Natural killer cell treated with Interleukin-12 subunit alpha and Interleukin-12 subunit beta and Interleukin-15 and Interleukin-18, amount 100 ng/mL, for 72 hours (primary cell): ENCODE results near the gene COX6B2. TPM values are rescaled to one million over a fixed set of nuclear protein-coding genes. Genes with fewer than 3 reads are reported as not detected.

Source experiments
- ATAC-seq, 2 donors: fragments of 150-1000 bp; cut with Tn5 transposase in 1 of 2; sonication (Bioruptor Pico), chemical (Tn5 transposase) in 1 of 2; 2 replicates each; pipeline ENCODE4 v1.10.0; 2021
- DNase-seq: peaks from one replicate; pipeline ENCODE4 v3.0.0; 2022; ENCODE audit warnings: low spot score
- H3K27ac Mint-ChIP-seq, 2 donors: 1 replicate in 1 of 2; 2 replicates in 1 of 2; pipeline ENCODE4 v1.8.0; 2022; ENCODE audit warnings: mixed read lengths in 2 of 2, mild to moderate bottlenecking in 1 of 2, moderate library complexity in 1 of 2
- H3K27me3 Mint-ChIP-seq, 2 donors: 1 replicate in 1 of 2; 2 replicates in 1 of 2; pipeline ENCODE4 v1.8.0; 2022; ENCODE audit warnings: mixed read lengths in 2 of 2
- H3K36me3 Mint-ChIP-seq: one replicate; pipeline ENCODE4 v1.8.0; 2022; ENCODE audit warnings: mixed read lengths
- H3K4me1 Mint-ChIP-seq, 2 donors: 1 replicate in 1 of 2; 2 replicates in 1 of 2; pipeline ENCODE4 v1.8.0; 2022; ENCODE audit warnings: low read depth in 2 of 2, mixed read lengths in 2 of 2, mild to moderate bottlenecking in 1 of 2
- H3K4me3 Mint-ChIP-seq: one replicate; pipeline ENCODE4 v1.8.0; 2022; ENCODE audit warnings: mixed read lengths
- H3K9me3 Mint-ChIP-seq: 2 replicates; pipeline ENCODE4 v1.8.0; 2022; ENCODE audit warnings: mixed read lengths
- total RNA-seq, 2 donors: library from RNA; stranded (reverse); gene quantifications; one replicate each; pipeline ENCODE4 v1.2.3, GENCODE V29; 2022

The COX6B2 gene
- total RNA-seq, 2 donors from 2014 or later: not detected

GRCh38 chr19:55362174-55362989, 7.9 kb upstream of the COX6B2 start:
- no peak for DNase-seq
- Mint-ChIP-seq H3K27me3 (peaks cover 1 to 4% of the 10 kb centered on the region in 2 donors), H3K27ac (no peak overlapping the region), H3K4me3 (no peak overlapping the region), H3K4me1 (no peaks in the 10 kb centered on the region), H3K36me3 (no peaks in the 10 kb centered on the region), H3K9me3 (no peaks in the 10 kb centered on the region)
- ATAC-seq: no peak

GRCh38 chr19:55360902-55361301, 6.4 kb upstream of the COX6B2 start:
- Mint-ChIP-seq H3K9me3 (no peaks in the 10 kb centered on the region), H3K27me3 (peaks cover 6 to 9% of the 10 kb centered on the region in 2 donors), H3K36me3 (no peaks in the 10 kb centered on the region), H3K27ac (no peak overlapping the region), H3K4me3 (no peak overlapping the region), H3K4me1 (no peaks in the 10 kb centered on the region)
- no peak for ATAC-seq
- DNase-seq: no peak

- peaks cover 6 to 9% of the 10 kb centered on the region in 2 donors for H3K27me3 Mint-ChIP-seq
- no peak overlapping the region for H3K27ac Mint-ChIP-seq
- no peak for DNase-seq
- no peak for ATAC-seq
- H3K4me3 Mint-ChIP-seq: no peak overlapping the region
- H3K36me3 Mint-ChIP-seq: no peaks in the 10 kb centered on the region
- H3K4me1 Mint-ChIP-seq: no peaks in the 10 kb centered on the region
- H3K9me3 Mint-ChIP-seq: no peaks in the 10 kb centered on the region
These were observed 4.7 kb upstream of the COX6B2 start for GRCh38 chr19:55358943-55359908.

- peaks cover under 1 to 2% of the 10 kb centered on the region in 2 donors for H3K4me1 Mint-ChIP-seq
- H3K9me3 Mint-ChIP-seq: no peaks in the 10 kb centered on the region
- no peak overlapping the region for H3K4me3 Mint-ChIP-seq
- peaks cover 6 to 9% of the 10 kb centered on the region in 2 donors for H3K27me3 Mint-ChIP-seq
- H3K27ac Mint-ChIP-seq: no peak overlapping the region
- DNase-seq (no peak), ATAC-seq (no peak)
- H3K36me3 Mint-ChIP-seq: no peaks in the 10 kb centered on the region
These were observed 4.0 kb upstream of the COX6B2 start for GRCh38 chr19:55358493-55358892.

- H3K27me3 Mint-ChIP-seq: peaks cover 30 to 33% of the 10 kb centered on the region in 2 donors
- no peaks in the 10 kb centered on the region for H3K9me3 Mint-ChIP-seq
- DNase-seq (no peak), ATAC-seq (no peak)
- H3K4me1 Mint-ChIP-seq: peaks cover 10 to 24% of the 10 kb centered on the region in 2 donors
- no peak overlapping the region for H3K4me3 Mint-ChIP-seq
- H3K27ac Mint-ChIP-seq: no peak overlapping the region
- no peaks in the 10 kb centered on the region for H3K36me3 Mint-ChIP-seq
These were observed 798 bp upstream of the COX6B2 start for GRCh38 chr19:55355213-55355821.

- DNase-seq (peak; percentile 78), ATAC-seq (peak; percentile 87 to 95)
- H3K36me3 Mint-ChIP-seq: no peaks in the 10 kb centered on the region
- peak overlapping the region; percentile 66 for H3K4me3 Mint-ChIP-seq
- H3K27ac Mint-ChIP-seq: no peak overlapping the region
- H3K4me1 Mint-ChIP-seq: peaks cover 10 to 24% of the 10 kb centered on the region in 2 donors
- H3K27me3 Mint-ChIP-seq: peaks cover 30 to 33% of the 10 kb centered on the region in 2 donors
- H3K9me3 Mint-ChIP-seq: no peaks in the 10 kb centered on the region
These were observed 469 bp downstream of the COX6B2 start for GRCh38 chr19:55353803-55354697.

GRCh38 chr19:55353356-55353802, 1.1 kb downstream of the COX6B2 start:
- Mint-ChIP-seq H3K4me1 (peaks cover 10 to 24% of the 10 kb centered on the region in 2 donors), H3K4me3 (peak overlapping the region; percentile 66), H3K27ac (no peak overlapping the region), H3K36me3 (no peaks in the 10 kb centered on the region), H3K9me3 (no peaks in the 10 kb centered on the region), H3K27me3 (peaks cover 30 to 33% of the 10 kb centered on the region in 2 donors)
- DNase-seq (no peak), ATAC-seq (no peak)

- H3K27ac Mint-ChIP-seq: no peak overlapping the region
- ATAC-seq: no peak
- no peaks in the 10 kb centered on the region for H3K36me3 Mint-ChIP-seq
- H3K27me3 Mint-ChIP-seq: peaks cover 27 to 33% of the 10 kb centered on the region in 2 donors
- peaks cover 10 to 24% of the 10 kb centered on the region in 2 donors for H3K4me1 Mint-ChIP-seq
- peak overlapping the region; percentile 66 for H3K4me3 Mint-ChIP-seq
- no peak for DNase-seq
- H3K9me3 Mint-ChIP-seq: no peaks in the 10 kb centered on the region
These were observed 1.9 kb downstream of the COX6B2 start for GRCh38 chr19:55352549-55353145.

- no peak for DNase-seq
- Mint-ChIP-seq H3K27me3 (peaks cover 22 to 28% of the 10 kb centered on the region in 2 donors), H3K4me1 (peaks cover 10 to 24% of the 10 kb centered on the region in 2 donors), H3K9me3 (no peaks in the 10 kb centered on the region), H3K36me3 (no peaks in the 10 kb centered on the region), H3K4me3 (no peak overlapping the region), H3K27ac (peak overlapping the region in 1 of 2 donors; percentile 24)
- no peak for ATAC-seq
These were observed 2.5 kb downstream of the COX6B2 start for GRCh38 chr19:55352040-55352439.

- no peak overlapping the region for H3K4me3 Mint-ChIP-seq
These were observed 3.8 kb downstream of the COX6B2 start for GRCh38 chr19:55350620-55351315.

GRCh38 chr19:55348317-55349034, 6.0 kb downstream of the COX6B2 start:
- Mint-ChIP-seq H3K27ac (no peak overlapping the region), H3K36me3 (no peaks in the 10 kb centered on the region), H3K4me3 (no peak overlapping the region), H3K27me3 (peaks cover 21 to 26% of the 10 kb centered on the region in 2 donors), H3K4me1 (peaks cover 10 to 24% of the 10 kb centered on the region in 2 donors), H3K9me3 (no peaks in the 10 kb centered on the region)
- DNase-seq (no peak), ATAC-seq (no peak)

More at GRCh38 chr19:55350620-55351315, 3.8 kb downstream of the COX6B2 start:
- peaks cover 21 to 26% of the 10 kb centered on the region in 2 donors for H3K27me3 Mint-ChIP-seq
- peak overlapping the region in 1 of 2 donors; percentile 24 for H3K27ac Mint-ChIP-seq
- DNase-seq: no peak
- no peaks in the 10 kb centered on the region for H3K36me3 Mint-ChIP-seq
- no peaks in the 10 kb centered on the region for H3K9me3 Mint-ChIP-seq
- peaks cover 10 to 24% of the 10 kb centered on the region in 2 donors for H3K4me1 Mint-ChIP-seq
- ATAC-seq: no peak
